Measurements from ENCODE around the gene KPNA2.
"Not testable (repeated sequence)": the region's sequence is repeated elsewhere in the genome, so short reads cannot be mapped to it uniquely, and the experiment has no call there.

The KPNA2 gene

GRCh38 chr17:68035523-68036303 lies at the start of gene KPNA2:
KPNA2 (plus strand) TSS chr17:68035735; CDS start chr17:68037133, 1,398 bp downstream.
- Mint-ChIP-seq H3K9me3 (no peaks in the 10 kb centered on the region), H3K36me3 (ENCODE audit: low read depth) (peaks cover 50% of the 10 kb centered on the region), H3K4me1 (ENCODE audit: low read depth) (peaks cover 20% of the 10 kb centered on the region)

DNA sequence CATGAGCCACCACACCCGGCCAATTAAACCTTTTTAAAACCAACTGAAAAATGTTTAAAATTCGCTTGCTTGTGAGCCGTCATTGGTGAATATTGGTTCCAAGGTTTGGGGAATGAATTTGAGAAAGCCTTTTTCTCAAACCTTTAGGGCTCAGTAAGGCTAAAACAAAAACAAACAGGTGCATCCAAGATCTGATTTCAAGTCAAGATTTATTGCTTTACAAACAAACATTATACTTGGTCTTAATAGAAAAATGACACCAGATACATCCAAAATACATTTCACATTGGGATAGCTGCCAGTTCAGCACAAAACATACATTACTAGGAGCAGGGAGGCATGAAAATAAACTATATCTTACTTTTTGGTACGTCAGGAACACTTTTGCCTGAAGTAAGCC lies 44.6 kb upstream of the KPNA2 start:
- peaks cover 30% of the 10 kb centered on the region for H3K4me1 Mint-ChIP-seq (ENCODE audit: low read depth)
- peaks cover 9% of the 10 kb centered on the region for H3K27me3 Mint-ChIP-seq
- H3K27ac Mint-ChIP-seq, result no peak overlapping the region
- no peak for DNase-seq
- H3K9me3 Mint-ChIP-seq, result no peaks in the 10 kb centered on the region
- H3K36me3 Mint-ChIP-seq (ENCODE audit: low read depth), result peaks cover 17% of the 10 kb centered on the region
- no peak overlapping the region for H3K4me3 Mint-ChIP-seq

More at GRCh38 chr17:68035523-68036303, at the start of gene KPNA2:
- Mint-ChIP-seq H3K4me3 (peak within 1 kb of the TSS; percentile 96), H3K27me3 (no peaks in the 10 kb centered on the region), H3K27ac (peak within 1 kb of the TSS; percentile 98)
- DNase-seq, result peak; percentile 90

DNA sequence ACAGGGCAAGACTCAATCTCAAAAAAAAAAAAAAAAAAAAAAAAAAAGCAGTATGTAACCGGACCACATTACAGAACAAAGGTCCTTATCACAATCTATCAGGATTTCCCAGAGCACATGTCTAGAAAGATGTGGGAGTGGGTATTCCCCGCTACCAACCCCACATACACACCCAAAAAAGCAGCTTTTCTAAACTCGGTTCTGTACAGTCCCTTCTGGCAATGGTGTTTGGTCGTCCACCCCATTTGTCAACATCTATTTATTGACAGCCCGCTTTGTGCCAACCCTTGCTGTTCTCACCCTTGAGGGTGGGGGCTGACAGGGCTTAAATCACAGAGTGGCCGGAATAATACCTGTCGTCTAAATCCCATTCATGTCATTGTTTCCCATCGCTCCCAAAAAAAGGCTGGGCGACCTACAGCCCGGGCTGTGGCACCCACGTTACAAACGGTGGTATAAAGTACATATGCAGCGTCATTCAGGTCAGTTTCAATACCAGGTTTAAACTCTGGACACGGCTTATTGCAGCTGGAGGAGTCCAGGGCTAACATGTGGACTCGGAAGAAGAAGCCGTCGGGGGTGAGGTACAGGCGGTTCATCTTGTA lies 42.9 kb upstream of the KPNA2 start:
- Mint-ChIP-seq H3K4me3 (peak overlapping the region; percentile 94), H3K9me3 (no peaks in the 10 kb centered on the region), H3K27ac (peak overlapping the region; percentile 88), H3K27me3 (peaks cover 20% of the 10 kb centered on the region), H3K4me1 (ENCODE audit: low read depth) (peaks cover 38% of the 10 kb centered on the region), H3K36me3 (ENCODE audit: low read depth) (peaks cover 17% of the 10 kb centered on the region)
- no peak for DNase-seq

- peak; percentile 85 for DNase-seq
- peak overlapping the region; percentile 94 for H3K4me3 Mint-ChIP-seq
- H3K27me3 Mint-ChIP-seq, result peaks cover 22% of the 10 kb centered on the region
- H3K9me3 Mint-ChIP-seq, result no peaks in the 10 kb centered on the region
- H3K27ac Mint-ChIP-seq, result peak overlapping the region; percentile 88
- peaks cover 17% of the 10 kb centered on the region for H3K36me3 Mint-ChIP-seq (ENCODE audit: low read depth)
- peaks cover 39% of the 10 kb centered on the region for H3K4me1 Mint-ChIP-seq (ENCODE audit: low read depth)
Measured at GRCh38 chr17:67993153-67993997, 42.2 kb upstream of the KPNA2 start.

DNA sequence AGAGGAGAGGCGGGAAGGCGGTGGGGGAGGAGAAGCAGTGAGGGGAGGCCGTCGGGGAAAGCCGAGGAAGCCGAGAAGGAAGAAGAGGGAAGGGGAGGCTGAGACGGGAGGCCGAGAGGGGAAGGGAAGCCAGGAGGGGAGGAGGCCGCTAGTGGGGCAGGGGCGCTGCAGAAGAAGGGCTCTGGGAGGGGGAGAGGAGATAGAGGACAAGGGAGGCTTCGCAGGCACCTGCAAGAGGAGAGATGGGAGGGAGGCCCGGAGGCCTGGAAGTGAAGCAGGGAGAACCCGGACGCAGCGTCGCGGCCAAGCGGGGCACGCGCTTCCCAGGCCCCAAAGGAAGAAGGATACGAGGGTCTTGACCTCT lies 41.6 kb upstream of the KPNA2 start:
- Mint-ChIP-seq H3K9me3 (no peaks in the 10 kb centered on the region), H3K4me3 (peak overlapping the region; percentile 82), H3K27ac (peak overlapping the region; percentile 87), H3K36me3 (ENCODE audit: low read depth) (peaks cover 17% of the 10 kb centered on the region), H3K27me3 (peaks cover 25% of the 10 kb centered on the region), H3K4me1 (ENCODE audit: low read depth) (peaks cover 39% of the 10 kb centered on the region)
- no peak for DNase-seq

GRCh38 chr17:67994817-67995569 lies 40.5 kb upstream of the KPNA2 start:
- peaks cover 25% of the 10 kb centered on the region for H3K27me3 Mint-ChIP-seq
- H3K27ac Mint-ChIP-seq, result peak overlapping the region; percentile 12
- no peak for DNase-seq
- peak overlapping the region; percentile 82 for H3K4me3 Mint-ChIP-seq
- no peaks in the 10 kb centered on the region for H3K9me3 Mint-ChIP-seq
- peaks cover 17% of the 10 kb centered on the region for H3K36me3 Mint-ChIP-seq (ENCODE audit: low read depth)
- peaks cover 39% of the 10 kb centered on the region for H3K4me1 Mint-ChIP-seq (ENCODE audit: low read depth)

- H3K4me1 Mint-ChIP-seq (ENCODE audit: low read depth), result peaks cover 39% of the 10 kb centered on the region
- H3K27ac Mint-ChIP-seq, result peak overlapping the region; percentile 74
- H3K9me3 Mint-ChIP-seq, result no peaks in the 10 kb centered on the region
- DNase-seq, result peak; percentile 53
- H3K4me3 Mint-ChIP-seq, result peak overlapping the region; percentile 82
- peaks cover 25% of the 10 kb centered on the region for H3K27me3 Mint-ChIP-seq
- peaks cover 17% of the 10 kb centered on the region for H3K36me3 Mint-ChIP-seq (ENCODE audit: low read depth)
Measured at GRCh38 chr17:67995570-67996263, 39.8 kb upstream of the KPNA2 start.

GRCh38 chr17:67996301-67997171 lies 39.0 kb upstream of the KPNA2 start, which contains the start of gene C17orf58:
C17orf58 (minus strand) TSS chr17:67996469; CDS start chr17:67996198, 271 bp downstream.
- Mint-ChIP-seq H3K4me1 (ENCODE audit: low read depth) (peaks cover 39% of the 10 kb centered on the region), H3K4me3 (peak within 1 kb of the TSS; percentile 82), H3K27ac (peak within 1 kb of the TSS; percentile 74), H3K27me3 (peaks cover 25% of the 10 kb centered on the region), H3K36me3 (ENCODE audit: low read depth) (peaks cover 17% of the 10 kb centered on the region)
- peak; percentile 44 for DNase-seq
- H3K9me3 Mint-ChIP-seq, result not testable (repeated sequence)

DNA sequence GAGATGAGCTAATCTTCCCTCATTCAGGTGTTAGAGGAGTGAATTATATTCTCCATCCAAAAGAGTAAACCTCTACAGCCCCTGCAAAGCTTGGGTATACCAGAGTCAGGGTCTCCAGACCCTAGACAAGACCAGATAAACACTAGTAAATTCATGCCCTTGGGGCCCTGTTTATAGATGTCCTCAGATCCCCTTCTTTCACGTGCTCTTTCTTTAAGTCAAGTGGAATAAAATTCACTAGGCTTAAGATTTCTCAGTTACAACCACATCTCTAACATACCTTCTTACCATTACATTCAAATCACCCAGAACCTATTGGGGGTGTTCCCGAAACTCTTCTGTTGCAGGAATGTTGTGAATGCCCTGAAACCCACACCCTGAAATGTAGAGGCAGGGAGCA lies 37.1 kb upstream of the KPNA2 start:
- Mint-ChIP-seq H3K4me1 (ENCODE audit: low read depth) (peaks cover 25% of the 10 kb centered on the region), H3K9me3 (no peaks in the 10 kb centered on the region), H3K36me3 (ENCODE audit: low read depth) (peaks cover 4% of the 10 kb centered on the region), H3K27ac (no peak overlapping the region), H3K4me3 (no peak overlapping the region), H3K27me3 (peaks cover 25% of the 10 kb centered on the region)
- DNase-seq, result no peak

GRCh38 chr17:67999291-67999911 lies 36.1 kb upstream of the KPNA2 start:
- Mint-ChIP-seq H3K4me1 (ENCODE audit: low read depth) (peaks cover 23% of the 10 kb centered on the region), H3K27ac (no peak overlapping the region), H3K36me3 (ENCODE audit: low read depth) (no peaks in the 10 kb centered on the region), H3K27me3 (peaks cover 25% of the 10 kb centered on the region), H3K4me3 (no peak overlapping the region), H3K9me3 (no peaks in the 10 kb centered on the region)
- no peak for DNase-seq

DNA sequence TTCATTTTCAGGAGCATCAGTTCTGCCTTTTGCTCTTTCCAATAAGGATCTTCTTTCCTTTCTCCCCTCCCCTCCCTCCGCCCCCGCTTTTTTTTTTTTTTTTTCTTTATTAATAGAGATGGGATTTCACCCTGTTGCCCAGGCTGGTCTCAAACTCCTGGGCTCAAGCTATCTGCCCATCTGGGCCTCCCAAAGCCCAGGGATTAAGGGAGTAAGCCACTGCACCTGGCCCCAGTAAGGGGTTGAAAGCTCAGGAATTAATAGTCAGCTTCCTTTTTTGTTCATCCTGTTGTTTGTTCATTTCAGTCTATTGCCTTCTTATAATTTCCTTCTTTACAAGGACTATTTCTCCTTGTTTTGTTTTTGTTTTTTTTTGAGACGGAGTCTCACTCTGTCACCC lies 31.3 kb upstream of the KPNA2 start:
- Mint-ChIP-seq H3K36me3 (ENCODE audit: low read depth) (no peaks in the 10 kb centered on the region), H3K9me3 (no peaks in the 10 kb centered on the region), H3K4me1 (ENCODE audit: low read depth) (no peaks in the 10 kb centered on the region), H3K27me3 (no peaks in the 10 kb centered on the region), H3K4me3 (no peak overlapping the region), H3K27ac (no peak overlapping the region)
- DNase-seq, result no peak

DNA sequence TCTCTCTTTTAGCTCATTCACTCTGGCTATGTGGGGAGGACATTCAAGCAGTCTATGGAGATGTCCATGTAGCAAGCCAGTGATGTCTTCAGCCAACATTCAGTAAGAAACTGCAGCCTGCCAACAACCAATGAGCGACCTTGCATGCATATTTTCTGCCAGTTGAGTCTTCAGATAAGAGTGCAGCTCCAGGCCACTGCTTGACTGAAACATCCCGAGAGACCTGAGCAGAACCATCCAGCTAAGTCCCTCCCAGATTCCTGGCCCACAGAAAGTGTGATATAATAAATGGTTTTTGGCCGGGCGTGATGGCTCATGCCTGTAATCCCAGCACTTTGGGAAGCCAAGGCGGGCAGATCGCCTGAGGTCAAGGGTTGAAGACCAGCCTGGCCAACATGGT lies 28.7 kb upstream of the KPNA2 start:
- H3K27me3 Mint-ChIP-seq, result no peaks in the 10 kb centered on the region
- no peak overlapping the region for H3K27ac Mint-ChIP-seq
- no peaks in the 10 kb centered on the region for H3K36me3 Mint-ChIP-seq (ENCODE audit: low read depth)
- no peak overlapping the region for H3K4me3 Mint-ChIP-seq
- DNase-seq, result no peak
- H3K9me3 Mint-ChIP-seq, result no peaks in the 10 kb centered on the region
- H3K4me1 Mint-ChIP-seq (ENCODE audit: low read depth), result peaks cover 5% of the 10 kb centered on the region
